Erythroblast (primary cell): ENCODE results near the gene FTMT.

ENCODE experiments used
- GATA1 ChIP-seq: IDR thresholded peaks from 2 replicates; pipeline ENCODE4 v1.6.1; 2011; ENCODE audit warnings: low read depth, mild to moderate bottlenecking, control low read depth, low read length, moderate library complexity
- POLR2A ChIP-seq: IDR thresholded peaks from 2 replicates; pipeline ENCODE4 v1.6.1; 2011; ENCODE audit warnings: mild to moderate bottlenecking, low read length

- TF ChIP-seq POLR2A (no peak), GATA1 (no peak)
Observed at GRCh38 chr5:121851643-121852574, at the start of gene FTMT.
